Kidney (tissue), 14 donors: ENCODE results near the gene EME1. TPM values are rescaled to one million over a fixed set of nuclear protein-coding genes. Genes with fewer than 3 reads are reported as not detected.
A peak's percentile ranks its signal among the peaks of the same experiment; 100 is the strongest.

Experiments
- DNase-seq, 5 donors: peaks; one replicate each; pipeline ENCODE4 v3.0.0-alpha.2; 2013 to 2020
- FAIRE-seq: peaks from 2 replicates; lab custom pipeline; 2012; peaks lifted over from hg19 to GRCh38; lab: Jason Lieb, UNC
- H3K27ac ChIP-seq, 2 donors: one replicate each; pipeline ENCODE4 v1.7.0; 2013; ENCODE audit warnings: low read depth in 2 of 2, low read length in 2 of 2, inconsistent platforms in 1 of 2
- H3K27me3 ChIP-seq: one replicate; pipeline ENCODE4 v1.7.1; 2013; ENCODE audit warnings: low read length, inconsistent platforms; ENCODE audit not compliant: control insufficient read depth, insufficient read depth
- H3K36me3 ChIP-seq, 3 donors: one replicate each; pipeline versions ENCODE4 v1.7.0 to v1.7.1; 2013; ENCODE audit warnings: low read length in 3 of 3, control low read depth in 1 of 3, inconsistent platforms in 1 of 3; ENCODE audit not compliant: insufficient read depth in 3 of 3, control insufficient read depth in 2 of 3
- H3K4me1 ChIP-seq, 3 donors: one replicate each; pipeline versions ENCODE4 v1.7.0 to v1.7.1; 2013; ENCODE audit warnings: low read length in 3 of 3, inconsistent platforms in 1 of 3, low read depth in 1 of 3; ENCODE audit not compliant: control insufficient read depth in 2 of 3, insufficient read depth in 2 of 3
- H3K4me3 ChIP-seq, 3 donors: one replicate each; pipeline versions ENCODE4 v1.7.0 to v1.8.1; 2013; ENCODE audit warnings: low read length in 3 of 3, control low read depth in 1 of 3, inconsistent platforms in 1 of 3
- H3K9ac ChIP-seq, 3 donors: one replicate each; pipeline versions ENCODE4 v1.7.0 to v1.7.1; 2013; ENCODE audit warnings: low read length in 3 of 3, control low read depth in 1 of 3, inconsistent platforms in 1 of 3
- H3K9me3 ChIP-seq, 3 donors: one replicate each; pipeline versions ENCODE4 v1.7.0 to v1.7.1; 2013; ENCODE audit warnings: low read length in 3 of 3, control low read depth in 1 of 3, inconsistent platforms in 1 of 3; ENCODE audit not compliant: control insufficient read depth in 2 of 3, insufficient read depth in 1 of 3
- CTCF ChIP-seq: IDR thresholded peaks from 3 replicates; pipeline ENCODE4 v1.5.1; 2012; ENCODE audit warnings: mild to moderate bottlenecking, moderate library complexity, borderline replicate concordance; ENCODE audit not compliant: insufficient read depth; ENCODE audit errors: extremely low read depth
- intact Hi-C: fragments of 100-400 bp; cut with DNase I; formaldehyde crosslinking; loops from one replicate; pipeline ENCODE4 v1.11.1; 2022
- polyA plus RNA-seq: library from polyadenylated mRNA; stranded (reverse); fragments of 350-450 nt; fragmentation: Illumina TruSeq; extraction: RNeasy Lipid Tissue Mini Kit (QIAGEN cat#74804); gene quantifications from one replicate; pipeline ENCODE4 v1.2.3, GENCODE V29; 2014; ENCODE audit warnings: low read depth, low replicate concordance; ENCODE audit not compliant: insufficient read depth
- total RNA-seq: library from RNA; stranded (reverse); fragmentation: NEBNext Ultra II Directional; extraction: Animal tissue kit (Norgen Biotek cat#: 25700); gene quantifications from one replicate; pipeline ENCODE4 v1.2.1, GENCODE V29; 2021
- donor health status: control.
- donor health status: control.
- donor health status: control.
- donor health status: control.
- donor health status: control.
- donor health status: DM: yes; HTN: yes; CAD: no.
- donor health status: Normal renal cell carcinoma (clear cell type).

Gene EME1
- total and polyA plus RNA-seq, 2 donors from 2014 or later = 1.0 TPM; not detected in 1

GRCh38 chr17:50345432-50346312 is 27.4 kb upstream of the EME1 start, which contains the start of gene XYLT2:
Gene XYLT2, plus strand, starts transcription at chr17:50346126. Its CDS starts 15 bp downstream, at chr17:50346141.
- Histone ChIP-seq H3K4me1 (peaks cover 0 to 11% (median 9%) of the 10 kb centered on the region in 3 donors), H3K27ac (no peak within 1 kb of the TSS), H3K4me3 (peak within 1 kb of the TSS; percentile 59 to 75 (median 69)), H3K36me3 (no peaks in the 10 kb centered on the region), H3K9ac (peak within 1 kb of the TSS; percentile 26 to 85 (median 40)), H3K27me3 (no peaks in the 10 kb centered on the region), H3K9me3 (no peaks in the 10 kb centered on the region)
- FAIRE-seq (no peak), DNase-seq (peak; percentile 84 to 94 (median 90))
- no peak for TF ChIP-seq CTCF
- intact Hi-C loops = no loop called here

DNA sequence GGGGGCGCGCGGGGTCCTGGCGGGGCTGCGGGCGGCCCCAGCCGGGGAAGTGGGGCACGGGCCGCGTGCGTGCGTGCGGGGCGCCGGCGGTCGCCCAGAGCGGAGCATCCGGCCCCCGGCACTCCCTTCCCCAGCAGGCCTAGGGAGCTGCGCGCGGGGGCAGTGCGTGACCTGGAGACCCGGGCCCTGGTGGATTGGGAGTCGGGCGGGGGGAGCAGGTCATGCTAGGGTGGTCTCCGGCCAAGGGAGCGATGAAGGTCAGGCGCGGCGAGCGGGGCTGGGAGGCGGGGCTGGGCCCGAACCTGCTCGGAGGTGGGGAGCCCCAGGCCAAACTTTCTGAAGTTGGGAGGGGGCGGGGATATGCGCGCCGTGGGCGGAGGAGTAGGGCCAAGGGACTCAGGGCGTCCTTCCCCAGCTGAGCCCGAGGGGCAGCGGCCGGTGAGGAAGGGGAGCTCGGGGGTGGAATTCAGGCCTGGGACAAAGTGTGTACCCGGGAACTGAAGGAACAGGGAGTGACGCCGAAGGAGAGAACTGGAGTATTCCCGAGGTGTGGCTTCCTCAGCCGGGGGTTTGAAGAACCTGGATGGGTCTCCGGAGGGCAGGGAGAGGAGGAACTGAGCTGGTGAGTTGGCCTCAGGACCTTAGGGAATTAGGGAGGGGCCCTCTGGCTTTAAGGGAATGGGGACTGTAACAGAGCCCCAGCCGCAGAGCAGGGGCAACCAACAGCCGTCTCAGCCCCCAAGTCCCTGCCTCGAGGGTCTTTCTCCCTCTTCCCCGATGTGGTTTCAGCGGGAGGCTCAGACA is 26.5 kb upstream of the EME1 start:
- H3K4me1 ChIP-seq = peaks cover 0 to 11% (median 9%) of the 10 kb centered on the region in 3 donors

More for the DNA sequence above, 26.5 kb upstream of the EME1 start:
- TF ChIP-seq CTCF = no peak
- Histone ChIP-seq H3K4me3 (peak overlapping the region; percentile 59 to 75 (median 69)), H3K27ac (no peak overlapping the region), H3K9me3 (no peaks in the 10 kb centered on the region), H3K36me3 (no peaks in the 10 kb centered on the region), H3K27me3 (no peaks in the 10 kb centered on the region), H3K9ac (peak overlapping the region; percentile 26 to 85 (median 40))
- FAIRE-seq = no peak
- intact Hi-C loops = no loop called here
- peak; percentile 51 to 88 (median 69) for DNase-seq
